ENCODE data around the gene CDH12.
"Not testable (repeated sequence)": the region's sequence is repeated elsewhere in the genome, so short reads cannot be mapped to it uniquely, and the experiment has no call there.

The CDH12 gene

GRCh38 chr5:22432905-22433304, 420.2 kb downstream of the CDH12 start:
- no peak for DNase-seq (ENCODE audit: low spot score)

- no peak for DNase-seq (ENCODE audit: low spot score)
These were observed 421.3 kb downstream of the CDH12 start for GRCh38 chr5:22431840-22432239.

GRCh38 chr5:22431406-22431805, 421.7 kb downstream of the CDH12 start:
- no peak for DNase-seq (ENCODE audit: low spot score)

- DNase-seq (ENCODE audit: low spot score): no peak
These were observed 441.4 kb downstream of the CDH12 start for GRCh38 chr5:22411554-22412349.

DNA sequence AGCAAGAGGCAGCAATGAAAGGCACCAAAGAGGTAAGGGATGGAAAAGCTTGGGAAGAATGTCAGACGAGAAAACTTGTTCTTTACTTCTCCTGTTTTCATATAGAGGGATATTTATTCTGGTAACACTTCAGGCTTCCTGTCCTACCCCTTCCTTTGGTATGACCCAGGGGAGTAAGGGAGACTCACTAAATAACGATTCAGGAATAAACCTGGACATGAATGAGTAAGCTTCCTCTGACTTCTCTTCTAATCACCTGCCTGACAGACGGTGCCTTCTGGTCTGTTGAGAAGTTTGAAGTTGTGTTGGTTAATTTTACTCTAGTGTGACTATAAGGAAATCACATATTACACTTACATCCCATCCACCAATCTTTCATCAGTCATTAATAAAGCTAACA, 461.2 kb downstream of the CDH12 start:
- no peak for DNase-seq (ENCODE audit: low spot score)

DNA sequence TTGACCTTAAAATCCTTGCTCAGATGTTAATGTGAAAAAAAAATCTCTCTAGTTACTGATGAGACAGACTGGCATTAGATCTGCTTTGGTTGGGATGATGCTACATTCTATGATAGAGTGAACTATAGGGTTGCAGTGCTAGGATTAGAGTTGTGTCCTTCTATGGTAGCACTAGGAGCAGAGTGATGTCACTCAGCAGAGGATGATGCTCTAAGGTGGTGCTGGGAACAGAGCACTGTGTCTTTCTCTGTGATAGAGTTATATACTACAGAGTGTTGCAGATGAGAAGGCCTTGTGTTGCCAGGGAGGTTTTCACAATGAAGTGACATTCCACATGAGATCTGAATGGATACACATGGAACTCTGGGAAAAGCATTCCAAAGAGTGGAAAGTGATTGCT, 462.3 kb downstream of the CDH12 start:
- DNase-seq (ENCODE audit: low spot score): no peak

- no peak for DNase-seq (ENCODE audit: low spot score)
These were observed 480.1 kb downstream of the CDH12 start for GRCh38 chr5:22372826-22373660.

DNA sequence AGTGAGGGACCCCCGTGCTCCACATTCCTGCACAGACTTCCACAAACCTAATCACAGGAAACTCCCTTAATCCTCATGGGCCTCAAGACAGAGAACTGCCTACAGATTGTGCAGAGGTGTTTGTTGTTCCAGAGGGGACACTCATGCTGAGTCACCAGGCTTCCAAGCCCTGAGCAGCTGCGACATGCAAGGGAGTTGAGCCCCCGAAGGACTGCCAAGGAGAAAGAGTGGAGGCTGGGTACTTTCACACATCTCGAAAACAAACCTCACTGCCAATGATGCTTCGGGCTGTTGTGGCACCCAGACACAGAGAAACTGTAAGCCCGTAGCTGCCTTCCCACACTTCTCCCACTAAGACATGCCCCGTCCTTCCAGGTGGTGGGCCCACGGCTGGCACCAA, 480.8 kb downstream of the CDH12 start:
- DNase-seq (ENCODE audit: low spot score): no peak

DNA sequence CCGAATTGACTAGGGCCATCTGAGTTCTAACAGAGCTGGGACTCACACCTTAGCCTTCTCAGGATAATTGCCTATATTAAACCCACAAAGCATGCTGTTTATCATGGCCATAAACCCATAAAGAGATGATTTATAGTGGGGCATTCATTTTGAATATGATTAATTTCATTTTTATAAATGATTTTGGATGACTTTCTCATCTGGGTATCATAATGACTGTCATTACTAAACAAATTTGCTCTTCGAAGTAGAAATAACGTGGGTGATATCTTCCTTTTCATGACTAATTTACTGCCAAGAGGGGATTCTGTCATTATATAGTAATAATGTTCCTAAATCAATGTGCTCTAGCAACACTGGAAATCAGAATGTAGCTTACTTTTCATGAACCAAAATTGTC, 498.2 kb downstream of the CDH12 start:
- DNase-seq (ENCODE audit: low spot score): no peak

DNA sequence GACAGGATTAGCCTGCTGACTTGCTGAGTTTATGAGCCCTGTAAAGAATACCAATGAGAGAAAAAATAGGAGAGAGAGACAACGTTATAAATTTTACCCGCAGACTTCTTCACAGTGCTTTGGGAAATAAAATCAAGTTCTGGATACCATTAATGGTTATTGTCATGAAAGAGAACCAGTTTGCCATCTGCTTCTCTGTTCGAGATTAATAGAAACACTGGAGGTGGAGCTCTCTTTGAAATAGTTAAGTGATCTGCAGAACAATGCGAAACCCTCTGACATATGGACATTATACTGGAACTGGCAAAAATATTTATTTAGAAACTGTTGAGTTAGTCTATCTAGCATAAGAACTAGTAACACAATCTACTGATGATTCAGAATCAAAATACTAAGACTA, 500.7 kb downstream of the CDH12 start:
- DNase-seq (ENCODE audit: low spot score): no peak

DNA sequence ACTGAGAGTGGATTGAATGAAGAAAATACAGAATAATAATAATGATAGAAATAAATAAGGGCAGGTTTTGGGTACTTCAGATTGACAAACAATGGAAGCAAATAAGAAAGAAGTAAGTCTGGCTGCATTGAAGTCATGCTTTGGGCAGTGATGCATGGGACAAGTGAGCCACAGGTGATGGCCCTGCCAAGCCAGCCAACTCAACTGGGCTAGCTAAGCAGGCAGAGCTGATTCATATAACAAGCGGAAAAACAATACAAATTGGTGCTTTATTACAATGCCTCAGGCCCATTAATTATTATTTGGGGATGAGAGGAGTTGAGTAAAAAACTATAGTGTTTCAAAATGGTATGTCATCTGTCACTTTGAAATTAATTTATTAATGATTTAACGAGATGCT, 502.0 kb downstream of the CDH12 start:
- no peak for DNase-seq (ENCODE audit: low spot score)

GRCh38 chr5:22348027-22348426, 505.1 kb downstream of the CDH12 start:
- no peak for DNase-seq (ENCODE audit: low spot score)

DNA sequence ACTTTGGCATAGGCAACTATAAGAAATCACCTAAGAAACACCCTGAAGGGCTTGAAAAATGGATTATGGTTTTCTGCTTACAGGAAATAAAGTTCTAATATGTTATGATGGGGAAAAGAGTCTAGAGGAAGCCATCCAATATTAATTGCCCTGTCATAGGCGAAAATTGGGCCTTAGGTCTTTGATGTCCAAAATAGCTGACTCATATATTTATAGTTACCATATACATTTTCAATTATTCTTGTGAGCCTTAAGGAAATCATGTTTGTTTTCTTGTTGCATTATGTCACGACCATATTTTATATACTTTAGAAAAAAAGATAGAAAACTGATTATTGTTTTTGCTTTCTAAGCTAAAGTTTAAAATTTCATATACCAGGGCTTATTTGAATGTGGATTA, 509.1 kb downstream of the CDH12 start:
- DNase-seq (ENCODE audit: low spot score): no peak

DNA sequence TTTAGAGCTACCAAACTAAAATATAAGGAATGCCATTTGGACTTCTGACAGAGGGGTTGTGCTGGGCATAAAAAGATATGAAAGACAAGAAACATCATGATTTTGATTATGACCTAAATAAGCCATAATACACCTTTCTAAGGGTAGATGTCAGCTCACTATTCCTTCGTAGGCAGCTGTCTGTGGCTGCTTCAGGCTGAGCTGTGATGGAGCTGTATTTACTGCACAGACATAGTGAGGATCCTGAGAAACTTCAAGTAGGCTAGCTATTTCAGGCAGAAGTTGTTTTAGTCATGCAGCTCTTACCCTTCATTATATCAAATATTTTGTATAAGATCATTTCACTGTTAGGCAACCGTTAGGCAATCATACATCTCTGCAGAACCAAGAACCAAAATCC, 511.7 kb downstream of the CDH12 start:
- no peak for DNase-seq (ENCODE audit: low spot score)

- DNase-seq (ENCODE audit: low spot score): not testable (repeated sequence)
These were observed 520.2 kb downstream of the CDH12 start for GRCh38 chr5:22332949-22333348.

DNA sequence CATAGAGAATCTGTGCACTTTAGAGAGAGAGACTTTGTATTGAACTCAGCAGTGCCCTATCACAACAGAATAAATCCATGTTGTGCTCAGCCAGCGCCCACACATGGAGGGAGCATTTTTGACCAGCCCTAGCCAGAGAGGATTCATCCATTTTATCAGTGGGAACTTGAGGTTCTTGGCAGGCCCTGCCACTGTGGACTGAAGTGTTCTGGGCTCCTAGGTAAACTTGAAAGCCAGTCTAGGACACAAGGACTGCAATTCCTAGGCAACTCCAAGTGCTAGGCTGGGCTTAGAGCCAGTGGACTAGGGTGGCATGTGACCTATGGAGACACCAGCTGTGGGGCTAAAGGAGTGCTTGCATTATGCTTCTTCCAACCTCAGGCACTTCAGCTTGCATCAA, 523.5 kb downstream of the CDH12 start:
- no peak for DNase-seq (ENCODE audit: low spot score)

- no peak for DNase-seq (ENCODE audit: low spot score)
These were observed 533.3 kb downstream of the CDH12 start for GRCh38 chr5:22319798-22320197.

DNA sequence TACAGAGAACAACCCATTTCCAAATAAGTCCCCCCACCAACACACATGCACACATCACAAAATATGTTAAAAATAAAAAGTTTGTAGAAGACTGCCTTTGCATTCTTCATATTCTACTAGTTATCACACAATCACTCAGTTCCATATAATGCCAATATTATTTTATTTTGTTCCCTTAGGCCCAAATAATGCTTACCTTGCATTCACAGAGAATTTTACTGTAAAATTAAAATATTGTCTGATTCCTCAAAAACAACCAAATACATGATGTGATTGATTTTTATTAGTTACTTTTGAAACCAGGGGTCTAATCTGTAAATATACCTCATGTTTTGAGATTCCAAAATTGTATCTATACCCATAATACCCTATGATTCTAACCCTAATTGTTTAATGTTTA, 536.9 kb downstream of the CDH12 start:
- DNase-seq (ENCODE audit: low spot score): no peak

GRCh38 chr5:22315052-22315451, 538.1 kb downstream of the CDH12 start:
- not testable (repeated sequence) for DNase-seq (ENCODE audit: low spot score)

- DNase-seq (ENCODE audit: low spot score): no peak
These were observed 538.6 kb downstream of the CDH12 start for GRCh38 chr5:22314548-22314947.

DNA sequence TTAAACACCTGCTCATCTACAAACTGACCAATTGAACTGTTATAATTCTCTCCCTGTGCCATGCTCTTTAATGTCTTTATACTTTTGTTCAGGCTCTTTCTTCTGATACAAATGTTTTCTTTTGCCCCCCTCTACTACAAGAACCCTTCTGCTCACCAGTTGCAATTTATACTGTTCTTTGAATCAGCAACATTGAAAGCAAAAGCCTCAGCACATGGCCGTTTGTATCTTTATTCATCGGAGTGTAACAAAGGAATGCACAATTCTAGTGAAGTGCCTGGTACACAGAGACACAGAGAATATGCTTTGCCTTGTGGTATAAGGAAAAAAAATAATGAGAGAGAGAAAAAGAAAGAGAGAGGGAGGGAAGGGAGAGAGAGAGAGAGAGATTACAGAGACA, 547.1 kb downstream of the CDH12 start:
- no peak for DNase-seq (ENCODE audit: low spot score)

- DNase-seq (ENCODE audit: low spot score): no peak
These were observed 557.3 kb downstream of the CDH12 start for GRCh38 chr5:22295832-22296231.

DNA sequence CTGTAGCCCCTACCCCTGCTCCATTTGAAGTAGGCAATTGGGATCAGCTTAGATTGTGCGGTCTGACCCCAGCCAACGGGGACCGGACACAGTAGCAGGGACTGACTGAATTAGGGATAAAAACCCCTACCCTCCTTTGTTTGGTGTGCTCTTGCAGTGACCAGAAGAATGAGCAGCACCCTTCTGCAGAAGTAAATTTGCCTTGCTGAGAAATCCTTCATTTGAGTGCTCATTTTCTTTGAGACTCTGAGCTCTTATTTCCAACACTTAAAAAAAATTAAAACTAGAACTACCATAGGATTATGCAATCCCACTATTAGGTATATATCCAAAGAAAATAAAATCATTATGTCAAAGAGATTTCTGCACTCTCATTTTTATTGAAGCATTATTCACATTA, 560.0 kb downstream of the CDH12 start:
- DNase-seq (ENCODE audit: low spot score): no peak

Data from left forelimb (tissue), 1 donor.